Left lobe of liver (tissue), 2 donors: ENCODE data around the gene CPSF2. TPM values are rescaled to one million over a fixed set of nuclear protein-coding genes. Genes with fewer than 3 reads are reported as not detected.

Source experiments
- ATAC-seq: fragments of 200-7000 bp; cut with Tn5 transposase; one replicate; pipeline ENCODE4 v1.9.1; 2020; ENCODE audit warnings: mild to moderate bottlenecking, moderate library complexity
- DNase-seq: peaks from one replicate; pipeline ENCODE4 v3.0.0-alpha.2; 2020; ENCODE audit warnings: low spot score
- total RNA-seq: library from RNA; stranded (reverse); gene quantifications from one replicate; pipeline ENCODE4 v1.2.1, GENCODE V29; 2021
- donor health status: DM: no; HTN: no; CAD: no; lungs with moderate emphysema.
- donor health status: DM: no; HTN: yes; CAD: no.

CPSF2 gene
- 24.3 TPM for total RNA-seq

DNA sequence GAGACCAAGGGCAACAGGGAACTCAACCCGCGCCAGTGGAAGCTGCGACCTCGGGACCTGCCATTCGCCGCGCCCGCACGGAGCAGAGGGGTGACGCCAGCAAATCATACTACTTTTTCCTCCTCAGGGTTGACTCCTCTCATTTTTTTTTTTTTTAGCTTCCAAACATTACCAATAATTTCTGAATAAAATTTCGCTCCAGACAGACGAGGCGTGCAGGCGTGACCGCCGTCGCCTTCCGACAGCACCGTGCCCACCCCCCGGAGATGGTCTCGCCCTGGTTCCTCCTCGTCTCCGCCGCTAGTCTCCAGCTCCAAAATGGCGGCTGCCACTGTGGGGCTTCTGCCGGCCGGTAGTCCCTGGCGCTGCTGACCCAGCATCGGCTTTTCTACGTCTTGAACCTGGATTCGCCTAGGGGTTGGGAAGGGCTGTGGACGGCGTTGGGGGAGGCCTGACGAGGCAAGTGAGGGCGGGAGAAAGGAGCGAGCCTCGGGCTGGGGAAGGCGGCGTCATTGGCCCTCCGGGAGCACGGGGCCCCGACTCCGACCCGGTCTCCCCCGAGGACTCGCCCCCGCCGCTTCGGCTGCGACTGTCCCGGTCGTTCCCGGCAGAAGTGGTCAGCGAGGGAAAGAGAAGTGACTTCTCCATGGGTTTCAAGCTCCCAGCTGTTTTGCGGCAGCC, at the start of gene CPSF2, which contains the start of gene NDUFB1:
Gene CPSF2 (plus strand): TSS at position 300 of the 681 bp plus-strand sequence. CDS start 9,016 bp downstream, outside the sequence.
Gene NDUFB1 (minus strand): TSS at position 37 of the 681 bp plus-strand sequence. CDS start 4,069 bp downstream, outside the sequence.
- peak; percentile 88 for DNase-seq
- peak; percentile 94 for ATAC-seq

DNA sequence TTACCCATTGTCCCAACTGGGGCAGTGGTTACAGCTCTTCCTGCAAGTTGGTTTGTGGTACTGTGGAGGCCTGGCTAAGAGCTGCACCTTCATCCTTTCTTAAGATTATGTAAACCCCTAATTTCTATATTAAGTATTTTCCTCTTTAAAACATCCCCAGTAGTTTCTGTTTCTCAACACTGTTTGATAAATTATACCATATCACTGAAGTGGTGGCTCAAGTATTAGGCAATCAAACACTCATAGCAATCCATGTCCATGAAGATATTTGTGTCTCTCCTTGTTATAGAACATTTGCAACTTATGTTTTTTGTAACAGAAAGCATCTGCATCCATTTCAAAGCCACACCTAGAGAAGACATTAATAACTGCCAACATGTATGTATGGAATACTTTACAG, 47.2 kb upstream of the CPSF2 start:
- no peak for DNase-seq
- no peak for ATAC-seq

DNA sequence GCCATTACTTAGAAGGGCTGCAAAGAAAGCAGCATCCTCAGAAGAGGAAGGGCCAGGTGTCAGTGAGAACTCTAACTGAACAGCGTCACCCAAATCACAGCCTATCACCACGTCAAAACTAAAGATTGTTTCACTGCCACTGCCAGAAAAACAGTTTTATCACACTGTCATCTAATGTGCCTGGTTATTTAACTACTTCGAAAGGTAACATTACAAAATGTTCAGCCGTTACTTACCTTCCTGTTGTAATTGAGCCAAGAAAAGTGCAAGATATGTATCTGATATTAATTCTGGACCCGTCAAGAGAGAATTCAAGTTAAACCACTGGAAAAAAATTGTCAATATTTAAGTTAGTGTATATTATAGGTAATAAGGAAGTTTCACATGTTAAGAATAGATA, 33.3 kb upstream of the CPSF2 start:
- ATAC-seq (no peak), DNase-seq (no peak)

DNA sequence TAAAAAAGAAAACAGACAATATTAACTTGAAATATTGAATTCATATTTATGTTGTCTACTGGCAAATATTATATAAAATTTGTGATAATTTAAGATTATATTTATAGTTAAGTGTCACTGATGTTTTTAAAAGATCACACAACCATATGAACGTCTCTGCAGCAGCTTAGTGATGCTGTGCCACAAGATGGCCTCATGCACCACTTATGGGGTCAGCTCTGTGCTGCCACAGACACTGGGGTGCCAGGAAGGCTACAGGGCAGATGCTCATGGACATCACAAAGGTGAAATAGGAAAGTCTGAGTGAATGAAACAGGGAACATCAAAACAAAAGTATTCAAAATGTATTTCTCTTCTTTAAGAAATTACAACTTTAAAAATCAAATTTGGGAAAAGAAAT, 28.4 kb upstream of the CPSF2 start:
- ATAC-seq, result peak; percentile 36

DNA sequence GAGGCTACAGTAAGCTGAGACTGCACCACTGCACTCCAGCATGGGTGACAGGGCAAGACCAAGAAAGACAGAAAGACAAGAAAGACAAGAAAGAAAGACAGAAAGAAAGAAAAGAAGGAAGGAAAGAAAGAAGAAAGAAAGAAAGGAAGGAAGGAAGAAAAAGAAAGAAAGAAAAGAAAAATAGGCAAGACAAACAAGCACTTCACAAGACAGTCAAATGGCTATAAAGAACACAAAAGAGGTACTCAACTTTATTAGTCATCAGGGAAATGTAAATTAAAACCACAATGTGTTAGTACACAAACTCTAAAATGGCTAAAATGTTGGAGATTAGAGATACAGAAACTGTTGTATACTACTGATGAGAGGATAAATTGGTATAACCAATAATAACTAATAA, 22.0 kb upstream of the CPSF2 start:
- ATAC-seq, result no peak
- DNase-seq, result no peak

More for the DNA sequence above, 28.4 kb upstream of the CPSF2 start:
- DNase-seq, result no peak

DNA sequence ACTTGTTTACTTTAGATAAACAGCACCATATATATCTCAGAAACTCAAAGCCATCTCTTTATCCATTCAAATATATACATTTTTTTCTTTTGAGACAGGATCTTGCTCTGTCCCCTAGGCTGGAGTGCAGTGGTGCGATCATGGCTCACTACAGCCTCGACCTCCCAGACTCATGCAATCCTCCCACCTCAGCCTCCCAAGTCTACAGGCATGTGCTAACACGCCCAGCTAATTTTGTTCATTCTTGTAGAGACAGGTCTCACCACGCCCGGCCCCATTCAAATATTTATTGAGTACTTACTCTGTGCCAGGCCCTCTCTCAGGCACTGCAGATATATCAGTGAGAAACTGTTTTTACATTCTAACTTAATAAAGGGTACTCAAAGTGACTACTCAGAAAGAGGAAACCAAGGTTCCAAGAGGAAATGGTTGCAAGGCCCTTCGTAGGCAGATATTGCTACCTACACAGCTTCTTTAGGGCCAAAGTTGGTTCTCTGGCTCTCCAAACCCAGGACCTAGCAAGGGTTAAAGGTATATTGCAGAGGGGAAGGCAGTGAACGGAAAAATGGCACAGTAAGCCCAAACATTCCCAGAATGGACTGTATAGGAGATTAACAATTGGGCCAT, 18.3 kb upstream of the CPSF2 start:
- no peak for ATAC-seq

DNA sequence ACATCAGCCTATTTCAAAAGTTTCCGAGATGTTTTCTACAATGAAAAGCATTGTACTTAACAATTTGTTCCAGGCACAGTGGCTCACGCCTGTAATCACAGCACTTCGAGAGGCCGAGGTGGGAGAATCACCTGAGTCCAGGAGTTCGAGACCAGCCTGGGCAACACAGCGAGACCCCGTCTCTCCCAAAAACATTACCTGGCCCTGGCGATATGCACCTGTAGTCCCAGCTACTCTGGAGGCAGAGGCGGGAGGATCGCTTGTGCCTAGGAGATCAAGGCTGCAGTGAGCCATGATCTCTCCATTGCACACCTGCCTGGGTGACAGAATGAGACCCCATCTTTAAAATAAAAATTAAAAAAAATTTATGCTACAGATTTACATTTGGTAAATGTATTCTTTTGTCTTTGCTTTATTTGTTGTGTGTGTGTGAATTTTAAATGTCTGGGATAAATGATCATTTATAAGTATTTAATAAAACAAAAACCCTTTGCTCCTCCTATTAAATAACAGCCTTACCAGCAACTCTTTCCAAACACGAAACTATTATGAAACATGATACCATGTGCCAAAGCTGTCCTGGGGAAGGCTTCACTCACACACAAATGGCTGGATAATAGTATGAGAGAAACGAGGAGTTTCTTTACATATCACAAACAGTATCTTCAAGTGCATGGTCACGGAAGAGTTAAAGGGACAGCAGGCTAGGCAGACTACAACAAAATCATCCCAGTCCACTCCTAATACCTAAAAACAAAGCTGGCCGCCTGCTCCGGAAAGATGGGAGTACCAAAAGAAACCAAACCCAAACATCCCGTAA, 16.5 kb upstream of the CPSF2 start:
- no peak for DNase-seq
- ATAC-seq, result peak; percentile 29

More for the DNA sequence above, 18.3 kb upstream of the CPSF2 start:
- DNase-seq, result no peak

DNA sequence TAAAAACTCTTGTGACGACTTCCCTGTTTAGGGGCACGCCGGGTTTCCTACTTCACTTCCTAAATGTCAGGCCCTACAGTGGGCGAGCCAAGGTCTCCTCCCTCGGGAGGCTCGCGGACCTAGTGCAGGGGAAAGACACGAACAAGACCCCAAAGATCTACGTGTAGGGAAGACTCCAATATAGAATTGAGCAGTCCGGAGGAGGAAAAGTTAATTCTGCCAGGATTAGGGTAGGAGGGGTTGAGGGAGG, 16.0 kb upstream of the CPSF2 start:
- ATAC-seq (no peak), DNase-seq (peak; percentile 55)

DNA sequence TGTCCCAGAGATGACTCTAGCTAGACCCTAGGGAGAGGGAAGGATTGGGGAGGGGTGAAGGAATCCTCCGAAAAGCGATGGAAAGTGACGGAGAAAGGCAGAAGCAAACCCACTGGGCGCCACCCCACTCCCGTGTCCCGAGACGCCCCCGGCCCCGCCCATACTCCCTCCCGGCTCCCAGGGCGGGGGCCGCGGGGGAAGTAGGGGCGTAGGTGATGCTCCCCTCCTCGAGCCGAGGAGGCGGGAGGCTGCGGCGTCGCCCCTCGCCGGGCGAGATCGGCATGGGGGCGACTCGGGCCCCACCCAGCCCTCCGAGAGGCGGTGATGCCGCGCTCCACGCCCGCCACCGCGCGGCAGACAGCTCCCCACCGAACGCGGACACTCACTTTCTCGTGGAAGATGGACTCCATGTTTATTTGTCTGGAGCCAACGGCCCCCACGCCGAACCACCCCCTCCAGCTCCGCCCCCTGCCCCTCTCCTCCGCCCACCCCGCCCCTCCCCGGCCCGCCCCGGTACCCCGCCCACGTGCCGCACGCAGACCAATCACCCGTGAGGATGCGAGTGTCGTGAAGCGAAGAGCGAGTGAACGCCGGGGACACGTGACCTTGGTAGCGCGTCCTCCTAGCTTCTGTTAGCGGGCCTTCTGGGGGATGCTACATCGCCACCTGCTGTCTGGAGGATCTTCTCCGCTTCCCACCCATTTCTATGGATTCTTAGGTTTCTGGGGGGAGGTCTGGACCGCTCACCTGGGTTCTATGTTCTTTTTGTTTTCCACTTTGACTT, 15.4 kb upstream of the CPSF2 start, which contains the start of gene ATXN3:
Gene ATXN3 (minus strand): TSS at position 440 of the 784 bp plus-strand sequence. CDS start 30 bp downstream, at position 410.
- DNase-seq (peak; percentile 98), ATAC-seq (peak; percentile 93)

DNA sequence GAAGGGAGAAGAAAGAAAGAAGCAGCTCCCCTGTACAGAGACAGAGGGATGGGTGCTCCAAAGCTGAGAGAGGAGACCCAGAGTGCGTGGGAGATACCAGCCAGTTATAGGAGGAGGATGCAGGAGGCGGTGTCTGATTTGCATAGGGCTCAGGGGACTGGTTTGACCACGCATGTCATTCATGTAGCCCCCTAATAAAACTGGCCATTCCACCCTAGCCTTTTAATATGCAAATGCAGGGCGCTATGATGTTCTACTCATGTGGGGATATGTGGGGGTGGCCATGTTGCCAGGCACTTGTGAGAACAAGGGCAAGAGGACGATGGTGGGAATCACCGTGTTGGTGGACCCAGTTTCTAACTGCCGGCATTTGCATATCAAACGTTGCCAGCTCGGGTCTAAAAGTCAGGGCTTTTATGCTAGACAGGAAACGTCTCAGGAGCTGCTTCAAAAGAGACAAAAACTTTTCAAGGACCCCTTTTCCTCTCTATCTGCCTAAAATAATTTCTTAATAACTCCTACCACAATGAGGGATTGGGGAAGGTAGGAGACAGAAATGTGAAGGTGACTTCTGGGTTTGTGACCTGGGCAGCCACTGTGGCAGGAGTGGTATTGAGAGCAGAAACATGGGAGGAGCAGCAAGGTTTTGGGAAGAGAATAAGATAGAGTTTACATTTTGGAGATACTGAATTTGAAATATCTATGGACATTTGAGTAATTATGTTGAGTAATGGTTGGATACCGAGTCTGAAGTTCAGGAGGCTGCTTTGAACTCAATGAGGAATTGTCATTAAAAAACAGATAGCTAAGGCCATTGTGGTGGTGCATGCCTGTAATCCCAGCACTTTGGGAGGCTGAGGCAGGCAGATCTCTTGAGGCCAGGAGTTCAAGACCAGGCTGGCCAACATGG, 13.2 kb upstream of the CPSF2 start:
- ATAC-seq (no peak), DNase-seq (no peak)

DNA sequence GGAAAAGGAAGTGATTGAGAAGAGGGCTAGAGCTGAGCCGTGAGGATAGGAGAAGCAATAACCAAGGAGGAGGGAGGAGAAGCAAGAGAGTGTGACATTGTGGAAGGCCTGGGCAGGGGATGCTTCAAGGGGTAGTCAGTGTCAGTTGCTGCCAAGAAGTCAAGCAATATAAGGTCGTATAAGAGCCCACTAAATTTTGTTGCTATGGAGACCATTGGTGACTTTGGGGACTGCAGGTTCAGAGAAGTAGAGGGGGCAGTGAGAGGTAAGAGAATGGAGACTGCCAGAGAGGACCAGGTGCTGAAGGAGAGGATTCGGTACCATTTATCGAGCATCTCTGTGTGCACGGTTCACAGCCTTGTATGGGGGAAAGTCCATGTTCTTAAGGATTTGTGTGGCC, 12.3 kb upstream of the CPSF2 start:
- DNase-seq (no peak), ATAC-seq (no peak)

DNA sequence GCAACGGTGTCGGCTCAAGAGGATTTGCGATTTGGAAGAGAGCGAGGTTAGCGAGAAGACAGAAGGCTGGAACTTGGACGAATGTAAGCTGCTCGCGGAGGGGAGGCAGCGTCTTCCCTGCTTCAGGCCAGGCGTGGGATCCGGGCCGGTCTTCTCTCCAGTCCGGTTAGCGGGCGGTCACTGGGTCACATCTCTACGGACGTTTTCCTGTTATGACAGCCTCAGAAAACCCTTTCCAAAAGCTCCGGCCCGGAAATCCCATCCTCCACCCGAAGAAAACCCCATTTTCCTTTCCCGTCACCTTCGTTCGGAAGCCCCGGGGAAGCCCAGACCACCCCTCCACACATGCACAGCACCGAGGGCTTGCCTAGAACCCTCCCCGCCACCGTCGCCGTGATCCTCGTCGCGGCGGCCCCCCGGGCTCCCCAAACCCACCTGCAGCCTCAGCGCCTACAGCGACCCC, 531 bp upstream of the CPSF2 start:
- DNase-seq (no peak), ATAC-seq (peak; percentile 61)

DNA sequence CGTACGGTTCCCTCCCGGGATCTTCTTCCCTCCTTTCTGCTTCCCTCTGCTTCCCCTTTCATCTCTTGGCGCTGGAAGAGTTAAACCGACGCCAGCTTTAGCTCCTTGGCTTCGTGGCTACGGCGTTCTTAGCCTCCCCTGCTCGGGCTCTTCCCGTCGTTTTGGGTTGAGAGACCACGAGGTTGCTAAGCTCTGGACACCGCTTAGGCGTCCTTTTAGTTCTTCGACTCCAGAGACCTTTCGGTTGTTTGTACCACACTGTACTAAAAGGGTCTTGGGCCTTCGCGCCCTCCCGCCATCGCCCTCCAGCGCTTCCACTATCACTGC, 545 bp downstream of the CPSF2 start:
- ATAC-seq, result peak; percentile 30
- DNase-seq, result no peak

DNA sequence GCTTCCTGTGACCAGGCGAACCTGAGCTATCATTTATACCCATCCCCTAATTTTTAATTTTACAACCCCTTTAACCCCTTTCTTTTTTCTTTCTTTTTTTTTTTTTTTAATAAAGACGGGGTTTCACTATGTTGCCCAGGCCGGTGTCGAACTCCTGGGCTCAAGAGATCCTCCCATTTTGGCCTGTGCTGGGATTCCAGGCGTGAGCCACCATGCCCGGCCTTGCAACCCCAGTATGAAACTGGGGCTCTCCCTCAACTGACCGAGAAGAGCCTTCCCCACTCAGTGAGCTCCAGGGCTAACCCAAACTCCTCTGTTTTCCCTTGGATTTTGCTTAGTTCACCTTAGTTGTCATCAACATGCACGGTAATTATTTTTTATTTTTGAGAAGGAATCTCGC, 992 bp downstream of the CPSF2 start:
- DNase-seq (no peak), ATAC-seq (no peak)

DNA sequence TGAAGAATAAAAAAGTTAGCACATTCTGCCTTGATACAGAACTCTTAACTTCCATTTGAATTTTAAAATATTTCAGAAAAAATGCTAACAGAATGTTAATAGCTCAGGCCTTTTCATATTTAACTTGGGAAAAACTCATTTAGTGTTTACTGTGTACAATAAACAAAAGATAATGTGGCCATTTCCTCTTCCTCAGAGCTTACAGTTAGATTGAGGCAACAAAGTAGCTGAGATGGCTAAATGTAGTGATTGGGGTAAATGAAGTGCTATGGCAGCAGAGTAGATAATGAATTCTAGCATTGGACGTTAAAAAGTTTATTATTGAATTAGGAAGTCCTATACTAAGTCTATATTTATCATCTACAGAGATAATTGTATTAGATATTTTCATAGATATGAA, 12.7 kb downstream of the CPSF2 start:
- DNase-seq, result no peak
- no peak for ATAC-seq

DNA sequence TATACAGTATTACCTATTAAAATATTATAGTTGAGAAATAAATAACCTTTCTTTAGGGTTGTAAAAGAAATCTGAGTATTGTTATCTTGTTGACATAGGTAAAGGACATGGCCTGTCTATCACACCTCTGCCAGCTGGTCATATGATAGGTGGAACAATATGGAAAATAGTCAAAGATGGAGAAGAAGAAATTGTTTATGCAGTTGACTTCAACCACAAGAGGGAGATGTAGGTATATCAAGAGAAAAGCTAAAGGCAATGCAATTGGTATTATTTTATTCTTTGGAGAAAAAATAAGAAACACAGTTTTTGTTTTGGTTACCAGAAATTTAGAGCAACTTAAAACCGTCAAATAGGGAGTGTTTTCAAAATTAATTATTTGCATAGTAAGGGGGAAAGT, 13.5 kb downstream of the CPSF2 start:
- no peak for DNase-seq

DNA sequence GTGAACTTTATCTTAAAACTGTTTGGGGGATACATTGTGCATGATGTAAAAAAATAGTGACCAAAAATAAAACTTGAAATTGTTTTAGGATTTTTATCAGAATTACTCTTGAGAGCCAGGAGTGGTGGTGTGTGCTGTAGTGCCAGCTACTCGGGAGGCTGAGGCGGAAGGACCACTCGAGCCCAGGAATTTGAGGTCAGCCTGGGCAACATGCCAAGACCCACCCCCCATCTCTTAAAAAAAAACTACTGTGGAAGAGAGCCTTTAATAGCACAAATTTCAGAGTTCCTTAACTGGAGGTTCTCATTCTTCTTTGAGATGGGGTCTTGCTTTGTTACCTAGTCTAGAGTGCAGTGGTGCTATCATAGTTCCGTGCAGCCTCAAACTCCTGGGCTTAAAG, 21.5 kb downstream of the CPSF2 start:
- DNase-seq, result no peak

More for the DNA sequence above, 13.5 kb downstream of the CPSF2 start:
- no peak for ATAC-seq

DNA sequence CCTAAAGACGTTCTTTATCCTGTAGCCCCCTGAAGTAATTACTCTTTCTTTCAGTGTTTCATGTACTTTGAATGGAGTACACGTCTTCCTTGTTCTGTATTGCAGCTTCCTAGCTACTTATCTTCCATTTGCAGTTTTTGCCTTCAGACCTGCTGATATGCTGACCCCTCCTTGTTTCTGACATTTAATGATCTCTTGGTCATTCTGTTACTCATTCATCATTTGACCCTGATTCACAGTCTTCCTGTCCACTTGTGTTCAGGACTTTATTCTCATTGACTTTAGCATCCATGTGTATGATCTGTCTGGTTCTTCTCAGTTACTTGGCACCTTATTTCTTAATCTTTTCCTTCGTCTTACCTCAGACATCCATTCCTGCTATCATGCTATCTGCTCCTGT, 22.2 kb downstream of the CPSF2 start:
- no peak for ATAC-seq
- DNase-seq, result no peak

More for the DNA sequence above, 21.5 kb downstream of the CPSF2 start:
- no peak for ATAC-seq

DNA sequence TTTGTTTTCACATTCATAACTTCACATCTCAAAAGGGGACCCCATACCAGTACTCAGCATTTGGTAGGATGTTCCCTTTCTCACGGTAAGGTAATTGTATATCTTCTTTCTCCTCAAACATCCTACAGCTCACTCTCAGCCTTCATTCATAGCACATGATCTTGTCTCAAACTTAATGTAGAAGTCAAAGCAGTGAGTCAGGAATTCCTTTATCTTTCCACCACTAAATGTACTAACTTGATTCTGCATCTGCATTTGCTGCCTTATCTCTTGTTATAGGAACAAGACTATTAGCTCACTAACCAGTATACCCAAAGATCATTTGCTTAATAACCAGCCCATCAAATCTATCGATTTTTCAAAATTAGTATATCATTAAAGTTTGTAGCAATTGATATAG, 22.9 kb downstream of the CPSF2 start:
- ATAC-seq, result no peak
- DNase-seq, result no peak

DNA sequence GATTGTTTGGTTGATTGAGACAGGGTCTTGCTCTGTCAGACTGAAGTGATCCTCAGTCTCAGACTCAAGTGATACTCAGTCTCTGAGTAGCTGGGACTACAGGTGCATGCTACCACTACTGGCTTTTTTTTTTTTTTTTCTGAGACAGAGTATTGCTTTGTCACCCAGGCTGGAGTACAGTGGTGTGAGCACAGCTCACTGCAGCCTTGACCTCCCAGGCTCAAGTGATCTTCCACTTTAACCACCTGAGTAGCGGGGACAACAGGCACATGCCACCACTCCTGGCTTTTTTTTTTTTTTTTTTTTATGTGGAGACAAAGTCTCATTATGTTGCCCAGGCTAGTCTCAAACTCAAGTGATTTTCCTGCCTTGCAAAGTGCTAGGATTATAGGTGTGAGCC, 31.8 kb downstream of the CPSF2 start:
- DNase-seq, result no peak
- ATAC-seq, result no peak
